Left forelimb (tissue), 1 donor: ENCODE measurements around the gene SLC35B1.
A peak's percentile ranks its signal among the peaks of the same experiment; 100 is the strongest.
"Not testable (repeated sequence)": the region's sequence is repeated elsewhere in the genome, so short reads cannot be mapped to it uniquely, and the experiment has no call there.

Experiments
- DNase-seq: peaks from one replicate; pipeline ENCODE4 v3.0.0-alpha.2; 2018; ENCODE audit warnings: low spot score

SLC35B1 gene

DNA sequence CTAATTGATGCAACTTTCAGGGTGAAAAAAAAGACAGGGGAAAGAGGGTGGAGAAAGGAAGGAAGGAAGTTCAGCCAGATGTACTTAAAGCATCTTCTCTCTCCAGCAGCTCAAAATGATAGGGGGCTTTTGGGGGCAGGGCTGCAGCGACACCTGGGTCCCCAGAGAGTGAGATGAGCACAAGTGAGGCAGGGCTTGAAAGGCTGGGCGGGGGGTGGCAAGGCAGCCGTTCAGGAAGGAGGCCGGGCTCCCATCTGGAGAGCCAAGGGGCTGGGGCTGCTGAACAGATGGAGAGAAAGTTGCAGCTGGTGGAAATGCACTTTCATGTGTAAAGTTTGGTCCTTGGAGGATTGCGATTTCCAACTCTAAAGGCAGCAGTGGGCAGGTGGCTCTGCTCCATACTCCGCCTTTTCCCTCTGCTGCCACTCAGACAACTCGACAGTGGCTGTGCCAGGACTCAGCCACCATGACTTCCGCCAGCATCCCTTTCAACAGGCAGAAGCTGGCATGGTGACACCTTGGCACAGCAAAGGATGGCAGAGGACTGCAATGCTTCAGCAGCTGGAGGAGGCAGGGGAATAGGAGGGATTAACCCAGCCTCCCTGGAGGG lies 7.7 kb downstream of the SLC35B1 start:
- DNase-seq = no peak

GRCh38 chr17:49698005-49698404 lies 9.8 kb downstream of the SLC35B1 start:
- DNase-seq = no peak

DNA sequence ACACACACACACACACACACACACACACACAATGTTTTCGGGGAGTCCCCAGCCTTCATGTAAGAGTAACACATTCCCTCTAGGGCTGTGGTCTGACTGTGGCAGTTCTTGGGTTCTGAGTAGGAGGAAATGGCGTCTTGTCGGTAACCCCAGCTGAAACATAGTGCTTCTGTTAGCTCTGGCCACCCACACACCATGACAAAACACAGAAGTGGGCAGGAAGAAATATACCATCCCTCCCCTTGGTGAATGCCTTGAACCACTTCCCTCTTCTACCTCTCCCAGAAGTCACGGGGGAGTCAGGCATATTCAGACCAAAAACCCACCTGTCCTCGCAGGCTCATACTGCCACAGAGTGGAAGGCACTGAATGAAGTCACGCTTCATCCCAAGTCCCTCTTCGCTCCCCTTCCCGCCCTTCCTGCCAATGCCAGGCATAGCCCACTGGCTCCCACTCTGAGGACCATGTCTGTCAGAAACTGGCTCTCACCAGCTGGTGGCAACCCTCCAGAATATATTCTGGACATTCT lies 11.5 kb downstream of the SLC35B1 start:
- DNase-seq = no peak

- DNase-seq = no peak
These were observed 12.0 kb downstream of the SLC35B1 start for GRCh38 chr17:49695698-49696232.

DNA sequence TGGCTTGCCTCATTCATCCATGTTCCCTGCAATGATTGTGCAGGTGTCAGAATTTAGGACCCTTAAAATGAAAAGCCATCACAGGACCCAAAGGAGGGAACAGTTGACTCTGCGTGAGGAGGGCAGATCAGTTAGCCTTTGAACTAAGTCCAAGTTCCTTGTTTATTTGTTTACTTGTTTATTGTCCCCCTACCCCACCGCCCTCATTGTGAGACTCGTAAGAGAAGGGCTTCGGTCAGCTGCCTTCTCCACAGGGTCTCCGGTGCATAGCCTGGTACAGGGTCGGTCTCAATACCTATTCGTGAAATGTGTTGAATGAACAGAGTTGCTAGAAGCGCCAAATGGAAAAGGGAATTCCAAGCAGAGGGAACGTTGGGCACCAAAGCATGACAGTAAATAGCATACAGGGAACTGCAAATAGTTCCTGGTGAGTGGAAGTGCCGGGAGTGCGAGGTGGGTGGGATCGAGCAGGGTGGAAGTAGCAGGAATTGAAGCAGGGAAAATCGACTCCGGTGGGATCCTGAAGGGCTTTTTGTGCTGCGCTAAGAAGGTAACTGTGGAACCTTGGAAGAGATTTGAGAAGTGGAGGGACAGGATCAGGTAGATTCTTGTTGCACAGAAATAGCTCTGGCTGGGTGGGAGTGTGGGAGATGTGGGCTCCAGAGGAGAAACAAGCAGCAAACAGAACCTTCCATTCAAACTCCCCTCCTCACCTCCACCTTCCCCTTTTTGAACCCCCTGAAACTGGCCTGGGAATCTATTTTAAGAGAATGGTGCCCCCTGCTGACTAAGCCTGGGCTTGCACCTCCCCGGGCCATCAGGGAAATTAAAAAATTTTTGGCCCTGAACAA lies 12.7 kb downstream of the SLC35B1 start:
- no peak for DNase-seq

GRCh38 chr17:49692751-49693150 lies 15.0 kb downstream of the SLC35B1 start:
- no peak for DNase-seq

DNA sequence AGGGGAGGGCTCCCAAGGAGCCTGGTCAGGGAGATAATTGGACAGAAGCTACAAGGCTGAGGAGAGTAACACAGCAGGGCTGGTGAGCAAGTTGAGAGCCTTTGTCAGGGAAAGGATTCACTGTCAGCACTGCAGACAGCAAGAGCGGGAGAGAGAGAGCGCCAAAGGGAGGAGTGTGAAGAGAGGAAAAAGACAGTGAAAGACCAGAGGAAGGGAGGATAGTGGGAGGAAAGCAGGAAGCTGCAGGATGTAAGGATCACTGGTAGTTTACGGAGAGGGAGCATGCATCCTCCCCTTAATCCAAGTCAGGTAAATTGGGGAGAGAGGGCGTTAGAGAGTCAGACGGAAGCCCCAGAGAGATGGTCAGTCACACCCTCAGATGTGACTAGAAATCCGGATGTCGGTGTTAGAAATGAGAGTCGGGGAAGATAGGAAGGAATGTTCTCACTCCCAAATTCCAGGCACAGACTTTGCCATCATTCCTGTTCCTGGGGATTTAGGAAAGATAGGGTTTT lies 16.0 kb downstream of the SLC35B1 start:
- DNase-seq = no peak

- no peak for DNase-seq
These were observed 16.6 kb downstream of the SLC35B1 start for GRCh38 chr17:49691086-49691676.

- no peak for DNase-seq
These were observed 17.5 kb downstream of the SLC35B1 start for GRCh38 chr17:49690256-49690655.

- DNase-seq = no peak
These were observed 18.9 kb downstream of the SLC35B1 start for GRCh38 chr17:49688848-49689247.

DNA sequence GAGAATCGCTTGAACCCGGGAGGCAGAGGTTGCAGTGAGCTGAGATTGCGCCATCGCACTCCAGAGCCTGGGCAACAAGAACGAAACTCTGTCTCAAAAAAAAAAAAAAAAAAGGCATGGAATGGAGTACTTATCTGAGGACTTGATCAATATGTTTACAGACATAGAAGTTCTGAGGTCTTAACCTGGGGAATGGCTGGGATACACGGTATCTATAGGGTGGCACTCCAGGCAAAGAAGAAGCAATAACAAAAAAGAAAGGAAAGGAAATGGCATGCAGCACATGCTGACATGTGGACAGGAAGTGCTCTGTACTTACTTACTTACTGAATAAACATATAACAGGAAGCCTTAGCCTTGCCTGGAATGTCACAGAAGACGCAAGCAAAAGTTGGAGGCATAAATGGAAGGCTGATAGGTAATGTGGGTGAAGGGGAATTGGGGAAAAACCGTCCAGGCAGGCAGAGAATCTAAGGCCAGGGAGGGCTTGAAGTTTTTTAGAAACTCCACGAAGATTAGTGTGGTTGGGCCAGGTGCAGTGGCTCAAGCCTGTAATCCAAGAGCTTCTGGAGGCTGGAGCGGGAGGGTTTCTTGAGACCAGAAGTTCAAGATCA lies 19.8 kb downstream of the SLC35B1 start:
- no peak for DNase-seq

DNA sequence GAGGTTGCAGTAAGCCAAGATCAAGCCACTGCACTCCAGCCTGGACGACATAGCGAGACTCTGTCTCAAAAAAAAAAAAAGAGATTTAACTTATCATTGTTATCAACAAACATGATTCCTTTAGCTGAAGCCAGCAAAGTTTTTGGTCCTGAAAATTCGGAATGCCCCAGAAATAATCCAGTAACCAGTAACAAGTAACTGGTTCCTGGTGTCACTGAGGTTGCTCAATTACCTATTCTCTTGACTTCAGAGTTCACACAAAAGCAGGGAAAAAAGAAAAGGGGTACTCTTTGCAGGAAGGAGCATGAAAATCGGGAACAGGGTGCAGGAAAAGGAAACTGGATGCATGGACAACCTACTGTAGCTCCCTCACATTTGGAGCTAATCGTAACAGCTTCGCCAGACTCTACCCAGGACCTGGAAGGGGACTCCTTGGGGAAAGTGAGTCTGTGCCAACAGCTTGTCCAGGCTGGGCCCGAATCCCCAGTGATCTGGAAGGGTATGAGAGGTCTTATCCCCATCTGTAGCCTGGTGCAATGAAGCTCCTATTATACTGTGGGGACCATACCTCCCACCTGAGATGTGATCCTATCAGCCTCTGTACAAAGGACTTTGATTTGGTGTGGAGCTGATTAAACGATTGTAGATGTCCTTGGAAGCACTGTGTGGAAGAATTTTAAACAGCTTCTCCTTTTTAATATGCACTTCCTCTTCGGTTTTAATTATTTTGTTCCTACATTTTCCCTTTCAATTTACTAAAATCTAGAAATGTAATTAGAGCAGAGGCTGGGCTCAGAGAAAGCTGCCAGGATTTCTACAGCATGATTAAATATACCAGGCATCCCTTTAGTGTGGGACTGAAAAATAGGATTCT lies 26.4 kb downstream of the SLC35B1 start:
- no peak for DNase-seq

DNA sequence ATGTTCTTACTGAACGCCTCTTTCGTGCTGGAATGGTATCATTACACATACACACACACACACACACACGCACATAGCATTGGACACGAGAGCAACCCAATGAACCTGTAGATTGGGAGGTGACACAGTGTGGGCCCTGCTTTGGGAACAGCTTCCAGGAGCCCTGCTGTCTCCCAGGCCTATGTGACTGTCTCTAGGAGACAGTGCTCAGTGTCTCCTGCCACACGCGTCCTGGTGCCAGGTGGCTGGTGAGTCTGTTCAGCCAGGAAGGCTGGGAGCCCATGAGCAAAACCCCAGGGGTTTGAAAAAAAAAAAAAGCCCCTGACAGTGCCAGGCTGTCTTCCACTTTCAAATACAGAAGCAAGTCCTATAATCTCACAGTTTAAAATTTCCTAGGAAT lies 27.4 kb downstream of the SLC35B1 start:
- DNase-seq = no peak

GRCh38 chr17:49677933-49678847 lies 29.6 kb downstream of the SLC35B1 start, which contains the start of gene SPOP:
SPOP (minus strand) TSS chr17:49678097; CDS start chr17:49622810, 55,287 bp downstream.
- DNase-seq = peak; percentile 99

DNA sequence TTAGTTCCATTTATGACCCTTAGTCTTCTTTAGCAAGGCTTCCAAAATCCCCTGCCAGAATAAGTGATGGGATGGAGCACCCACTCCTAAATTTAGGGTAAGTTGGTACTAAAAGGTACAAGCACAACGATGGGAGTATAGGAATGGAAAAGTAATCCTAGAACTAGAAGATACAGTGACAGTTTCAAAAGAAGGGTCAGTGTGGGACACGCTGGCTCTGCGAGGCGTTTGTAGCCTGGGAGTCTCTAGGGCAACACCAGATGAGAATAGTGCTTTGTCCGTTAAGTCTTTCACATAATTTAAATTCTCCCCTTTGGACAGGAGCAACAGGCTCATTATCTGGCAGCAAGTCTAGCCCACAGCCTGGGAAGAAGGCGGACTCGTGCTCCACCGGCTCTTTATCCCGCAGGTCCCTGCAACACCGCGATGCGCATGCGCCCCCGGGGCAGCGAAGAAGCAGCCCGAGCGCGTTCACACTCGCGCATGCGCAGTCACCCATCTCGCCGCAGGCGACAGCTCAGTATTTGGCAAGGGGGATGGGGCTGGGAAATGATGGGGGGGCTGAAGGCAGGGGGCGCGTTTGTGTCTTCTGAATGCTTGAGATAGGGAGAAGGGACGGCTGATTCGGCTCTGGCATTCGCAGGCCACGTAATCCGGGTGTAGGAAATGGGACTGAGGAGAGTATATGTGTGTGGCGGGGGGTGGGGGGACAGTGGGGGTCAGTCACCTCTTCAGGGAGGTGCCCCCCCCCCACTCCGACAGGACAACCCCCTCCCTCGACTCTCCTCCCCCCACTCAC lies 30.4 kb downstream of the SLC35B1 start:
- DNase-seq = peak; percentile 96

DNA sequence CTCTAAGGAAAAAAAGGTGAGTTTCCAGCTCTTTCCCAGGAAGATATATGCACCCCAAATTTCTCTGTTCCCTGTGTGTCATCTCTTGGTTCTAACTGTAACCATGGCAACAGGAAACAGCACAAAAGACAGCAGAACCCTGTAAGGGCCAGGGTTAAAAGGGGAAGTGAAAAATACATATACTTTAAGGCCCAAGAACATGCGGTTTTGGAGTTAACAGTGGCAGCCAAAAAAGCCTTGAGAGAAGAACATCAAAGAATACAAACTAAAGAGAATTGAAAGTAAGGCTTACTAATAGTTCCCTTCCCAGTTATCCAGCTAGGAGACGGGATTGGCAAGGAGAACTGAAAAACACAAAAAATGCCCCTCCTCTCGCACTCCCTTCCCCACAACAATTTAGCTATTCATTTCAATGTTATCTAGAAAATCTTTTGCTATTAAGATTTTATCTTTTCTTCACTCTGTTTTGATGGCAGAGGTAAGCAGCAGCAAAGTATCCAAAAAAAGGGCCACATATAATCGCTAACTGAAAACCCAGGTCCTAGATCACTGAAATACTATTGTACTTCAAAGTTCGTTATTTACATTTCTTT lies 31.4 kb downstream of the SLC35B1 start:
- no peak for DNase-seq

DNA sequence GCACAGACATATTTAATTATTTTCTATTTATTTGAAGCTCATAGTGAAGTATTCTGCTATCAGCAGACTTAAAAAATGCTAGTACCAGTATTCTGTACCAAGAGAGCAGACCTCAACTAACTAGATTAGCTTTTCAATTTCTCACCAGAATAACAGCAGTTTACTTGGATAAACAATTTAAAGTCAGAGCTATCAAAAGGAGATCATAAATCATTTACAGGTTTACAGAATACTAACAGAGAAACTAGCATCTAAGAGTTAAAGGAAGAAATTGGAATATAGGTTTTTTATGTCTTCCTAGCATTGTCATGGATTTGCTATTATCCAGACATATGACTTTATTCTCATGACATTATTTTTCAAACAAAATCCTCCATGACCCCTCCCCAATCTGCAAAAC lies 33.3 kb downstream of the SLC35B1 start:
- no peak for DNase-seq

DNA sequence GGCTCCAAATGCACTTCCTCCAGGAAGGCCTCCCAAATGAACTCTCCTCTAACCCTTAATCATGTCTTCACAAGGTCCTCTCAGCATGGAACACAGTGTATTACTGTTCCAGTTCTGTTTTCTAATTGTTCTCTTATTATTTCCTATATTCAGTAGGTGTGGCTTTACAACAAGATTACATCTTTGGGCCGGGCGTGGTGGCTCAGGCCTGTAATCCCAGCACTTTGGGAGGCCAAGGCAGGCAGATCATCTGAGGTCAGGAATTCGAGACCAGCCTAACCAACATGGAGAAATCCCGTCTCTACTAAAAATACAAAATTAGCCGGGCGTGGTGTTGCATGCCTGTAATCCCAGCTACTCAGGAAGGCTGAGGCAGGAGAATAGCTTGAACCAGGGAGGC lies 34.1 kb downstream of the SLC35B1 start:
- not testable (repeated sequence) for DNase-seq

- DNase-seq = no peak
These were observed 37.1 kb downstream of the SLC35B1 start for GRCh38 chr17:49670641-49671040.
